Kidney tubule cell (primary cell): ENCODE results near the gene CSNK1E.
"Not testable (repeated sequence)": the region's sequence is repeated elsewhere in the genome, so short reads cannot be mapped to it uniquely, and the experiment has no call there.

Source experiments
- DNase-seq: peaks from one replicate; pipeline ENCODE4 v3.0.0-alpha.2; 2018; ENCODE audit warnings: low spot score

The CSNK1E gene

GRCh38 chr22:38317122-38317994 lies at the start of gene CSNK1E:
TSS of gene CSNK1E (minus strand) at chr22:38317433. CDS start at chr22:38314157, 3,276 bp downstream.
- peak; percentile 74 for DNase-seq

- DNase-seq: not testable (repeated sequence)
Observed at GRCh38 chr22:38365829-38366228, 48.6 kb upstream of the CSNK1E start.

- not testable (repeated sequence) for DNase-seq
Observed at GRCh38 chr22:38365174-38365573, 47.9 kb upstream of the CSNK1E start.

GRCh38 chr22:38360560-38360959 lies 43.3 kb upstream of the CSNK1E start:
- not testable (repeated sequence) for DNase-seq

GRCh38 chr22:38359817-38360216 lies 42.6 kb upstream of the CSNK1E start:
- not testable (repeated sequence) for DNase-seq

- DNase-seq: not testable (repeated sequence)
Observed at GRCh38 chr22:38357971-38358370, 40.7 kb upstream of the CSNK1E start.

GRCh38 chr22:38355275-38355674 lies 38.0 kb upstream of the CSNK1E start:
- no peak for DNase-seq

GRCh38 chr22:38353701-38354100 lies 36.5 kb upstream of the CSNK1E start:
- no peak for DNase-seq

- DNase-seq: peak; percentile 63
Observed at GRCh38 chr22:38353142-38353629, 36.0 kb upstream of the CSNK1E start.

- no peak for DNase-seq
Observed at GRCh38 chr22:38352436-38352835, 35.2 kb upstream of the CSNK1E start.

- DNase-seq: no peak
Observed at GRCh38 chr22:38350444-38351359, 33.5 kb upstream of the CSNK1E start.

GRCh38 chr22:38348751-38349496 lies 31.7 kb upstream of the CSNK1E start:
- no peak for DNase-seq

GRCh38 chr22:38347944-38348750 lies 30.9 kb upstream of the CSNK1E start:
- DNase-seq: peak; percentile 95

GRCh38 chr22:38347181-38347943 lies 30.1 kb upstream of the CSNK1E start:
- DNase-seq: peak; percentile 35

GRCh38 chr22:38346506-38346905 lies 29.3 kb upstream of the CSNK1E start:
- DNase-seq: no peak

GRCh38 chr22:38345782-38346181 lies 28.5 kb upstream of the CSNK1E start:
- no peak for DNase-seq

- not testable (repeated sequence) for DNase-seq
Observed at GRCh38 chr22:38339893-38340292, 22.7 kb upstream of the CSNK1E start.

- no peak for DNase-seq
Observed at GRCh38 chr22:38338772-38339379, 21.6 kb upstream of the CSNK1E start.

GRCh38 chr22:38336699-38337098 lies 19.5 kb upstream of the CSNK1E start:
- no peak for DNase-seq

GRCh38 chr22:38335077-38335476 lies 17.8 kb upstream of the CSNK1E start:
- no peak for DNase-seq
